Loucy (cell line): ENCODE measurements around the gene BACH2.

ENCODE experiments used
- H2AFZ ChIP-seq: fragments of 200-600 bp; sonication (generic); 2 replicates; pipeline ENCODE4 v1.6.0; 2016; ENCODE audit warnings: antibody characterized with exemption, mild to moderate bottlenecking, low read length, moderate library complexity
- H3F3A ChIP-seq: fragments of 200-600 bp; 2 replicates; pipeline ENCODE4 v1.6.0; 2016; ENCODE audit warnings: antibody characterized with exemption, low read depth, mild to moderate bottlenecking
- H3K27me3 ChIP-seq: fragments of 200-600 bp; sonication (generic); 2 replicates; pipeline ENCODE4 v1.6.1; 2014; ENCODE audit warnings: low read length, mild to moderate bottlenecking; ENCODE audit not compliant: insufficient read depth, poor library complexity, severe bottlenecking
- H3K36me3 ChIP-seq: fragments of 200-600 bp; sonication (generic); 2 replicates; pipeline ENCODE4 v1.6.1; 2016; ENCODE audit warnings: low read length; ENCODE audit not compliant: insufficient read depth
- H3K4me1 ChIP-seq: fragments of 200-600 bp; sonication (generic); 2 replicates; pipeline ENCODE4 v1.5.1; 2014; ENCODE audit warnings: low read length, mild to moderate bottlenecking; ENCODE audit not compliant: insufficient read depth, poor library complexity, severe bottlenecking
- H3K4me2 ChIP-seq: fragments of 200-600 bp; sonication (generic); 2 replicates; pipeline ENCODE4 v1.6.0; 2014; ENCODE audit warnings: antibody characterized with exemption, low read length, low read depth, mild to moderate bottlenecking; ENCODE audit not compliant: poor library complexity, severe bottlenecking
- H3K4me3 ChIP-seq: fragments of 200-600 bp; sonication (generic); 2 replicates; pipeline ENCODE4 v1.5.1; 2014; ENCODE audit warnings: low read length, mild to moderate bottlenecking, mixed read lengths; ENCODE audit not compliant: poor library complexity, severe bottlenecking
- H3K79me2 ChIP-seq: fragments of 200-600 bp; sonication (generic); 2 replicates; pipeline ENCODE4 v1.6.1; 2014; ENCODE audit warnings: low read length; ENCODE audit not compliant: insufficient read depth
- H3K9ac ChIP-seq: fragments of 200-600 bp; sonication (generic); 2 replicates; pipeline ENCODE4 v1.6.0; 2014; ENCODE audit warnings: mild to moderate bottlenecking, low read depth, low read length, moderate library complexity; ENCODE audit not compliant: poor library complexity, severe bottlenecking
- H3K9me2 ChIP-seq: fragments of 200-600 bp; sonication (generic); replicated peaks from 2 replicates; pipeline ENCODE4 v1.6.1; 2016; ENCODE audit warnings: low read depth, low read length, mixed read lengths
- H3K9me3 ChIP-seq: fragments of 200-600 bp; sonication (generic); 2 replicates; pipeline ENCODE4 v1.6.1; 2014; ENCODE audit warnings: mild to moderate bottlenecking, antibody characterized with exemption, low read length, low read depth; ENCODE audit not compliant: insufficient read depth
- H4K20me1 ChIP-seq: fragments of 200-600 bp; sonication (generic); 2 replicates; pipeline ENCODE4 v1.6.0; 2014; ENCODE audit warnings: antibody characterized with exemption, low read length, mild to moderate bottlenecking; ENCODE audit not compliant: insufficient read depth, poor library complexity, severe bottlenecking
- CTCF ChIP-seq: fragments of 200-600 bp; sonication (generic); conservative IDR thresholded peaks from 2 replicates; pipeline ENCODE4 v1.5.1; 2014; ENCODE audit warnings: mild to moderate bottlenecking, antibody characterized with exemption, low read length
- EZH2phosphoT487 ChIP-seq: fragments of 200-600 bp; IDR thresholded peaks from 2 replicates; pipeline ENCODE4 v1.6.1; 2018; ENCODE audit warnings: antibody characterized with exemption, mild to moderate bottlenecking, moderate library complexity, borderline replicate concordance

The BACH2 gene

GRCh38 chr6:90160013-90160412 lies 136.6 kb downstream of the BACH2 start:
- Histone ChIP-seq H3K36me3 (no peaks in the 10 kb centered on the region), H3K4me2 (peak overlapping the region; percentile 43), H2AFZ (no peak overlapping the region), H3K4me1 (peaks cover 62% of the 10 kb centered on the region), H3K4me3 (peak overlapping the region; percentile 15), H4K20me1 (no peaks in the 10 kb centered on the region), H3F3A (peaks cover 3% of the 10 kb centered on the region; the same call in 1 of the 2 replicates), H3K9me2 (no peaks in the 10 kb centered on the region), H3K9ac (peak overlapping the region; percentile 15), H3K27me3 (no peaks in the 10 kb centered on the region), H3K79me2 (peaks cover 83% of the 10 kb centered on the region), H3K9me3 (no peaks in the 10 kb centered on the region)
- TF ChIP-seq EZH2phosphoT487, result no peak
- no peak for TF ChIP-seq CTCF

GRCh38 chr6:90159452-90159851 lies 137.2 kb downstream of the BACH2 start:
- Histone ChIP-seq H3K27me3 (no peaks in the 10 kb centered on the region), H3K4me2 (peak overlapping the region; percentile 43), H3K9me2 (no peaks in the 10 kb centered on the region), H3K79me2 (peaks cover 89% of the 10 kb centered on the region), H3K4me1 (peaks cover 68% of the 10 kb centered on the region), H4K20me1 (no peaks in the 10 kb centered on the region), H3K36me3 (no peaks in the 10 kb centered on the region), H3K9me3 (no peaks in the 10 kb centered on the region), H3F3A (peaks cover 3% of the 10 kb centered on the region; the same call in 1 of the 2 replicates), H3K4me3 (peak overlapping the region; percentile 15), H2AFZ (no peak overlapping the region), H3K9ac (peak overlapping the region; percentile 15)
- TF ChIP-seq EZH2phosphoT487 (no peak), CTCF (no peak)

- Histone ChIP-seq H3K36me3 (no peaks in the 10 kb centered on the region), H3K4me1 (peaks cover 73% of the 10 kb centered on the region), H3K9me3 (no peaks in the 10 kb centered on the region), H3K27me3 (no peaks in the 10 kb centered on the region), H3K9me2 (no peaks in the 10 kb centered on the region), H3K79me2 (peaks cover 94% of the 10 kb centered on the region), H3F3A (peaks cover 3% of the 10 kb centered on the region; the same call in 1 of the 2 replicates), H3K4me2 (peak overlapping the region; percentile 43), H4K20me1 (no peaks in the 10 kb centered on the region), H3K9ac (no peak overlapping the region), H3K4me3 (no peak overlapping the region), H2AFZ (no peak overlapping the region)
- no peak for TF ChIP-seq EZH2phosphoT487
- no peak for TF ChIP-seq CTCF
These were observed 137.7 kb downstream of the BACH2 start for GRCh38 chr6:90158936-90159335.
